Inflammatory macrophage (primary cell): ENCODE results near the gene UBE2L6.

Experiments used
- DNase-seq, 2 donors: peaks; one replicate each; pipeline ENCODE4 v3.0.0-alpha.2; 2020 to 2022

UBE2L6 gene

GRCh38 chr11:57529012-57529411 is 38.5 kb downstream of the UBE2L6 start:
- no peak for DNase-seq

- DNase-seq = peak; percentile 54 to 58
Measured at GRCh38 chr11:57527056-57527631, 40.3 kb downstream of the UBE2L6 start.

- DNase-seq = no peak
Measured at GRCh38 chr11:57523419-57523818, 44.1 kb downstream of the UBE2L6 start.

- no peak for DNase-seq
Measured at GRCh38 chr11:57521116-57521515, 46.4 kb downstream of the UBE2L6 start.

GRCh38 chr11:57516061-57516443 is 51.4 kb downstream of the UBE2L6 start:
- DNase-seq = no peak

GRCh38 chr11:57515332-57516060 is 52.0 kb downstream of the UBE2L6 start, which contains the start of gene SLC43A1:
SLC43A1 (minus strand) TSS chr11:57515702; CDS start chr11:57514111, 1,591 bp downstream.
- no peak for DNase-seq

GRCh38 chr11:57514538-57515331 is 52.7 kb downstream of the UBE2L6 start:
- DNase-seq = peak; percentile 26 to 28

GRCh38 chr11:57513911-57514537 is 53.4 kb downstream of the UBE2L6 start:
- DNase-seq = peak in 1 of 2 donors; percentile 33

- no peak for DNase-seq
Measured at GRCh38 chr11:57513452-57513795, 54.0 kb downstream of the UBE2L6 start.

GRCh38 chr11:57512646-57513451 is 54.6 kb downstream of the UBE2L6 start:
- DNase-seq = no peak

- no peak for DNase-seq
Measured at GRCh38 chr11:57511741-57512430, 55.6 kb downstream of the UBE2L6 start.

- no peak for DNase-seq
Measured at GRCh38 chr11:57508341-57509170, 58.9 kb downstream of the UBE2L6 start.

GRCh38 chr11:57506522-57506921 is 61.0 kb downstream of the UBE2L6 start:
- DNase-seq = no peak

- no peak for DNase-seq
Measured at GRCh38 chr11:57504511-57504910, 63.0 kb downstream of the UBE2L6 start.

GRCh38 chr11:57502870-57503269 is 64.6 kb downstream of the UBE2L6 start:
- DNase-seq = no peak

GRCh38 chr11:57502376-57502775 is 65.1 kb downstream of the UBE2L6 start:
- DNase-seq = no peak

- no peak for DNase-seq
Measured at GRCh38 chr11:57501953-57502352, 65.5 kb downstream of the UBE2L6 start.
